Stromal cell of bone marrow (primary cell): Measurements from ENCODE around the gene LRRC58.
"Not testable (repeated sequence)": the region's sequence is repeated elsewhere in the genome, so short reads cannot be mapped to it uniquely, and the experiment has no call there.

Experiments
- DNase-seq: peaks from one replicate; pipeline ENCODE4 v3.0.0-alpha.2; 2012; ENCODE audit warnings: low read depth

LRRC58 gene

DNA sequence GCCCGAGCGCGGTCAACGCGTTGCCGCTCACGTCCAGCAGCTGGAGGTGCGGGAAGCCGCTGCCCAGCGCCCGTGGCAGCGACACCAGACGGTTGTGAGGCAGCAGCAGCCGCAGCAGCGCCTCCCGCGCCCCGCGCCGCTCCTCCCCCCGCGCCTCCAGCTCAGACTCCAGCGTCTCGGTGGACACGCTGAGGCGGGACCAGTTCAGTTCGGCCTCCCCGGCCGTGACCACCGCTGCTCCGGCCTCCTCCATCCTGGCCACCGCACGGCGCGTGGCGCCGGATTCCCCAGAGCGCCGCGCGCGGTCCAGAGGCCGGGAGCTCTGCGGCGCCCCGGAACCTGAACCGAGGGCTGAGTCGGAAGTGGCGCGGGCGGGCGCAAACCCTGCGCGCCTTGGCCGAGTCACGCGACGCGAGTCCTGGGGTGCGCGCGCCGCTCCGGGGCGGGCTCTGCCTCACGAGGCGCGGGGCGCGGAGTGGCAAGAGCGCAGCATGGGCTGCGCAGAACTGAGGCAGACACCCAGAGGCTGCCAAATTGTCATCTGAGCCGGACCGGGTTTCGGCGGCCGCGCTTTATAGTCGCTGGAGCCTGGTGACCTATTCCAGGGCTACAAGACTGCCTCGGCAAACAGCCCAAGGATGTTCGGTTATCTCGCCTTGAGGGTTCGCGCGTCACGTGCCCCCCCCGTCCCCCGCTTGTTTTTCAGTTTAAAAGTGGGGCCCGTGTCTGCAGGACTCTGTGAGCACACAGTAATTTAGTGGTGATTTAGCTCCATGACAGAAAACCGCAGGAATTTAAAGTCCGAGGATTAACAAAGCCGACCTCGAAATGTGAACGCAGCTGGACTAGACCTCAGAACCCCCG lies at the start of gene LRRC58:
LRRC58 (minus strand) TSS at position 364 of the 864 bp plus-strand sequence; CDS start at position 253, 111 bp downstream.
- DNase-seq, result peak; percentile 91

DNA sequence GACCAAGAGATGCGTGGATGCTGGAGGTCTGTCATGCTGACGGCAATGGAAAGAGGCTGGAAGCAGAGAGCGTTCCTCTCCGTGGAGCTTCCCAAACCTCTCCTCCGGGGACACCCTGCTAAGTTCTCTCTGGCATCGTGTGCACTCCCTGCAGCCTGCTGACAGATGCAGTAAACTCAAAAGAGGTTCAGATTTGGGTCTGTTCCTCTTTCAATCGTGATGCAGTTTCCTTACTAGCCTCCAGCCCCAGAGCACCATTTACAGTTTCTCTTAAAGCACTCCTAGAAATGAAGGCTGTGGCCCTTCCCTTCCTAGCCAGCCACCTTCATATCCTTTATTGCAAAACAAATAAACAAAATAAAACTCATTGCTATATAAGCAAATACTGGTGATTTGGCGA lies 47.3 kb upstream of the LRRC58 start:
- no peak for DNase-seq

DNA sequence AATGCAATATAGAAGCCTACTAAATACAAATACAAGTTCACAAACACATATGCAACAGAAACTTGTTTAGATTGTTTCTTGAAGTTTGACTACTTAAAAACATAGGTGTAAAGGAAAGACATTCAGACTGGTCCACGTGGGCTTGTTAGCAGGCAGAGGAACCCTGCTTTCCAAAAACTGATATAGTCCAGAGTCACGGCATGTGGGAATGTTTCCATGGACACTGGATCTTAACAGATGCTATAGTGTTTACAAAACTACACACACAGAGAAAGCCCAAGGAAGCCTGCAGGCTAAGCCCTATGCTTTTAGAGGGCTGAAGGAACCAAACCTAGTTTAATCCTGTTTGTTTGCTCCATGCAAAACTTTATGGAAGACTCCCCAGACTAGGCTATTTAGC lies 45.2 kb upstream of the LRRC58 start:
- no peak for DNase-seq

DNA sequence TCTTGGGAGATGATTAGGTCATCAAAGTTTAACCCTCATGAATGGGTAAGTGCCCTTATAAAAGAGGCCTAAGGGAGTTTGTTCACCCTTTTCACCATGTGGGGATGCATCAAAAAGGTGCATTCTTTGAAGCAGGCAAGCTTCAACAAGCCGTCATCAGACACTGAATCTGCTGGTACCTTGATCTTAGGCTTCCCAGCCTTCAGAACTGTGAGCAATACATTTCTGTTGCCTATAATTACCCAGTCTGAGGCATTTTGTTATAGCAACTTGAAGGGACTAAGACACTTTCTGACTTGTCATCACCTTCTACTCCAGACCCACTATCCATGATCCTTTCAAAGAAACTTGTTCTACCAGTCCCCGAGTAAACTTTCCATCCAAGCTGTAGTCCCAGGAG lies 44.6 kb upstream of the LRRC58 start:
- DNase-seq, result no peak

DNA sequence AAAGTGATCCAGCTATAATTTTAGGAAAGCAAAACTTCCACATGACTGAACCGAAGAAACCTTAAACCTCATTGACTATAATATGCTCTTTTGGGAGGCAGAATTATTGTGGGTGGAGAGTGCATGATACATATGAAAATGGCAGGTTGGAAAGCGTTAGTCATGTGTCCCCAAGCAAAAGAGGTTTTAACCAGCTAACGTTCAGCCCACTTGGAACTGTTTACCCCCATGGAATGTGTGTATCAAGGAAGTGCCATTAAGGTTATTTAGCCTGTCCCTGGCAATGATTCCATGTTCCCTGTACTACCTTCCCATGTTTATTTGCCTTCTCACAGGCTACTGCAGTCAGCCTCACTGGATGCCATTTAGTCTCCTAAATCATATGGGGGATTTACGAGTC lies 44.1 kb upstream of the LRRC58 start:
- DNase-seq, result no peak

DNA sequence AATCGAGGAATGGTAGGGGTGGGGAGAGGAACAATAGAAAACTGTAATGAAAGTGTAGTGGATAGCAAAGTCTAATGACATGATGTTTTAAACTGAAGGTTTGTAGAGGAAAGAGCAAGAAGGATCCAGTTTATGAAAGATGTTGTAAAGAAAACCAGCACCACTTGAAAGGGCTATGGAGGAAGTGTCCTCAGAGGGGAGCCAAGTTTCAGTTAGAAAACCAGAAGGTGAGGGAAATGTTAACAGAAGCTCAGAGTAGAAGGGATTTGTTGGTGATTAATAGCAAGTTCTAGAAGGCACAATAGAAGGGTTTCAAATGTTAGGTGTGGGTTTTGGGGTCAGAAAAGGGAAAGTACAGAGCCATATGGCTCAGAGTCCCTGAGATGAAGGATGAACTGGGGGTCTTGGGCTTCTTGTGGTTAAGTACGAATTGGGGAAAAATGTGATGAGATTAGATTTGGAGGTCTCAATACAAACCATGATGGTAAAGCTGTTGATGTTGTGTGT lies 33.8 kb upstream of the LRRC58 start:
- DNase-seq, result no peak

DNA sequence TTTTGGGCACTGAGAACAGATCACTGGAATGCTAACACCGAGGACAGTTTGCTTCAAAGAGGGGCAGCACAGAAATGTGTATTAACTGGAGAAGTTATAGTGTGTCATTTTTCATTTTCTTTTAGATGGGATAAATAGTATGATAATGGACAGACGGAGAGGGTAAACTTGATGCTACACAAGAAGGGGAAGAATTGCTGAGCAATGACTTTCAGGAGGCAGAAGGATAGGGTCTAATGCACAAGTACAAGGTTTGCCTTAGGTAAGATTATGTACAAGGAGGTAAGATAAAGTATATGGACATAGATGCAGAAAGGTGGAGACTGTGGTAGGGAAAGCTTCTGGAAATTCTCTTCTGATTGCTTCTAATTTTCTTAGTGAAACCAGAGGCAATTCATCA lies 32.3 kb upstream of the LRRC58 start:
- no peak for DNase-seq

DNA sequence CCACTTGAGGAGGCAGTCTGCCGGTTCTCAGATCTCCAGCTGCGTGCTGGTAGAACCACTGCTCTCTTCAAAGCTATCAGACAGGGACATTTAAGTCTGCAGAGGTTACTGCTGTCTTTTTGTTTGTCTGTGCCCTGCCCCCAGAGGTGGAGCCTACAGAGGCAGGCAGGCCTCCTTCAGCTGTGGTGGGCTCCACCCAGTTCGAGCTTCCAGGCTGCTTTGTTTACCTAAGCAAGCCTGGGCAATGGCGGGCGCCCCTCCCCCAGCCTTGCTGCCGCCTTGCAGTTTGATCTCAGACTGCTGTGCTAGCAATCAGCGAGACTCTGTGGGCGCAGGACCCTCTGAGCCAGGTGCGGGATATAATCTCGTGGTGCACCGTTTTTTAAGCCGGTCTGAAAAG lies 28.8 kb upstream of the LRRC58 start:
- DNase-seq, result not testable (repeated sequence)

DNA sequence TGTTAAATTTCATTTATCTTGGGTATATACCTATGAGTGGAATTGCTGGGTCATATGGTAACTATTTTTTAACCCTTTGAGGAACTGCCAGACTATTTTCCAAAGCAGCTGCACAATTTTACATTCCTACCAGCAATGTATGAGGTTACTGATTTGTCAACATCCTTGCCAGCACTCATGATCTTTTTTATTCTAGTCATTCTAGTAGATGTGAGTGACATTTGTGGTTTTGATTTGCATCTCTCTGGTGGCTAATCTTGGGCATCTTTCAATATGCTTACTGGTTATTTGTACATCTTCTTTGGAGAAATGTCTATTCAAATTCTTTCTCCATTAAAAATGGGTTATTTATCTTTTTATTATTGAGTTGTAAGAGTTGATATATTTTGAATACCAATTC lies 21.3 kb upstream of the LRRC58 start:
- DNase-seq, result no peak

DNA sequence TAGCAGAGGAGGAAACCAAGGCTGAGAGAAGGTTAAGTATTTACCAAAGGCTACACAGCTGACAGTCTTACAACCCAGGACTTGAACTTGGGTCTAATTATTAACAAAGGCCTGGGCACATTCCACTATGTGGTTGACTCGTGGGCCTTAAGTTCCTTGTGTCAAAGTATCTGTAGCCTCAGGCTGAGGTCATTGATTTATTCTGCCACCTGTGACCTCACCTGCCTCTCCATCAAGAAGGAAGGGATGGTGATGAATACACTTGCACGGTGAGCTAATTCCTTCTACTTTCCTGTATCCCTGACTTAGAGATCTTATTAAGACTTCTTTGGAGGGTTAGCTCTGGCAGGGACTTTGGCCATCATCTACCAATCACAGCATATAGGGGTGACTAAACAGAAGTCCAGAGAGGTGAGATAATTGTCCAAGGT lies 19.9 kb upstream of the LRRC58 start:
- no peak for DNase-seq

DNA sequence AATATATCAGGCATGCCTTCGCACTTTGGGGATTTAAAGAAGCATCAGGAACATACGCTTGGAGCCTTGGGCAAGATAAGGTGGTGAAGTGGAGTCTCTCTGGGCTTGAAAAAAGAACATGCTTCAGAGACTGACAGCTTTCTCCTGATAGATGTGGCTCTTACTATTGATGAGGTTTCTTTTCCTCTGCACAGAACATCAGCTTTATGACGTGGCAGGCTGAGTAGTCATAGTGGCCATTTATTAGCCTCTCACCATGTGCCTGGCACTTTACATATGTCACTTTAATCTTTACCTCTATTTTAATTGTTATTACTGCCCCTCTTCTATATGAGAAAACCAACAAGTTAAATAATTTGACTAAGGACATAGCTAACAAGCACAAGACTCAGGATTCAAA lies 19.0 kb upstream of the LRRC58 start:
- no peak for DNase-seq

DNA sequence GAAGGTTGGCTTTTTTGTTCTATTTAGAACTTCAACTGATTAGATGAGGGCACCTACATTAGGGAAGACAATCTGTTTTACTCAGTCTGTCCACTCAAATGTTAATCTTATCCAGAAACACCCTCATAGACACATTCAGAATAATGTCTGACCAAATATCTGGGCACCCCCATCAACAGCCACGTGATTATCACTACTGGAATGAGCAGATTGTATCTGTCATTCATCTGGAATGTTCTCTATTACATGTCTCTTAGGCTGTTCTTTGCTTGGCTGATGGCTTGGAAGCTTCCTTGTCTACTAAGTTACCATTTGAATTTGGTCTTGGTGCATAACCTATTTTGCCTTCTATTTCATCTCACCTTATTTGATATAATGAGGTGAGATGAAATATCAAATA lies 15.7 kb upstream of the LRRC58 start:
- DNase-seq, result peak; percentile 10

DNA sequence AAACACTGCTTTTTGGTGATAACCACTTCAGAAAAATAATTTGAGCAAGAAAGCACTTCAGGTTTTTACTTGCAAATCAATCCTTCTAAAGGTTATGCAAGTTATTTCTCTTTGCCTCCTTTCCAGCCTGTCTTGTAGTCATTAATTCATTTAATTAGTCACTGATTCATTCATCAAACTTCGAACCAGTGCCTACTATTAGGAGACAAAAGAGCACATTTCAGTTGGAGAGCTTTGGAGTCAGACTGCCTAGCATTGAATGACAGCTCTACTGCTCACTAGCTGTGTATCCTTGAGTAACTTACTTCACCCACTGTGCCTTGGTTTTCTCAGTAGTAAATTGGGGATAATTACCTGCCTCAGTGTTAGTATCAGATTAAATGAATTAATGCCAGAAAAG lies 14.9 kb upstream of the LRRC58 start:
- no peak for DNase-seq

DNA sequence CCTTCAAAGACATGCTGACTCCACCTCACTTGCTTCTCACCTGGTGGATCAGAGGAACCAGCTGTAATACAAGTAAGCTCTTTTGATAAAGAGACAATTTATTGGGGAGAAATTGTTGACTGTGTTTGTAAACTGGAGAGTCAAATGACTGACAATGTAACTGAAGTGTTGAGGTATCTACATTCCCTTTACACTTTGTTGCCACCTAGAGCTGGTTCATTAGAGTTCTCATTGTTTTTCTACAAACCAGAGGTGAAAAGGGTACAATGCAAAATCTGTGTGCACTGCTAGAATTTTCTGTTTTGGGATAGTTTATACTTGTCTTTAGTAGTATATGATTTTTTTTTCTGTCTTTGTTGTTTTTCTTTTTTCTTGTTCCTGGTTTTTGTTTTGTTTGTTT lies 8.7 kb upstream of the LRRC58 start:
- DNase-seq, result no peak

DNA sequence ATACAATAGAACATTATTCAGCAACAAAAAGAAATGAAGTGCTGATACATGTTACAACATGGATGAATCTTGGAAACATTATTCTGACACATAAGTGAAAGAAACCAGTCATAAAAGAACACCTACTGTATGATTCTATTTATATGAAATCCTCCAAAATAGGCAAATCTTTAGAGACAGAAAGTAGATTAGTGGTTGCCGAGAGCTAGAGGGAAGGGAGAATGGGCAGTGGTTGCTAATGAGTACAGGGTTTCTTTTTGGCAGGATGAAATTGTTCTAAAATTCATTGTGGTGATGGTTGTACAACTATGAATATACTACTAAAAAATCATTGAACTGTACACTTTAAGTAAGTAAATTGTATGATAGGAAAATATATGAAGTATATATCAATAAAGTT lies 6.3 kb upstream of the LRRC58 start:
- DNase-seq, result no peak

DNA sequence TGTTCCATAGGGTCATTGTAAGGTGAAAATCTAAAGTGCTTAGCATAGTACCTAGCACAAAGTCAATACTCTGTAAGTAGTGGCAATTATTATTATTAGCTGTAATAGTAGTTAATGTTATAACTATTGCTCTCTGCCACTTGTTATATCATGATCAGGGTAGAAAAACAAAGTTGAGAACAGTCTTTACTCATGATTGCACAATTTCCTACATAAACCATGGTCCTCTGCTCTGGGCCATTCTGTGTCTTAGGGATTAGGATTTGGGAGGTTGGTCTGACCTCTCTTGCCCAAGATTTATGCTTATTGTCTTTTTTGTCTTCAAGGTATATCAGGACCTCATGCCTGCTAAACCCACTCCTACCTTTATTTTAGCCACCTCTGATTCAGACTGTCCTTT lies 4.3 kb upstream of the LRRC58 start:
- no peak for DNase-seq

DNA sequence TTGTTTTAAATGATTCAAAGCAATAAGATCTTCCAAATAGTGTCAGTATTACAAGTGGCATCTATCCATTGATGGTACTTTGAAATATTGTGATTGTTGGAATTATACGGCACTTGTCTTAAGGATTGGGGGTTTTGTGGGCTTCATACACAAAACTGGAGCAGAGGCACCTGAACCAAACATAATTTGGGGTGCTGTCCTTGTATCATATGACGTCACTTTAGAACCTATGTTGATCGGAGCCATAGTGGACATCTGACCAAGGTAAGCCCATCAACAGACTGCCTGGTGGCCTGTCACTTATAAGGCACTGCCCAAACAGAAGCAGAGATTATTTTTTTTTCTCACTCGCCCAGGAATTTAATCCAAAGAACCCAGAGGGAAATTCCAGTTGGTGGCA lies 2.9 kb upstream of the LRRC58 start:
- no peak for DNase-seq

DNA sequence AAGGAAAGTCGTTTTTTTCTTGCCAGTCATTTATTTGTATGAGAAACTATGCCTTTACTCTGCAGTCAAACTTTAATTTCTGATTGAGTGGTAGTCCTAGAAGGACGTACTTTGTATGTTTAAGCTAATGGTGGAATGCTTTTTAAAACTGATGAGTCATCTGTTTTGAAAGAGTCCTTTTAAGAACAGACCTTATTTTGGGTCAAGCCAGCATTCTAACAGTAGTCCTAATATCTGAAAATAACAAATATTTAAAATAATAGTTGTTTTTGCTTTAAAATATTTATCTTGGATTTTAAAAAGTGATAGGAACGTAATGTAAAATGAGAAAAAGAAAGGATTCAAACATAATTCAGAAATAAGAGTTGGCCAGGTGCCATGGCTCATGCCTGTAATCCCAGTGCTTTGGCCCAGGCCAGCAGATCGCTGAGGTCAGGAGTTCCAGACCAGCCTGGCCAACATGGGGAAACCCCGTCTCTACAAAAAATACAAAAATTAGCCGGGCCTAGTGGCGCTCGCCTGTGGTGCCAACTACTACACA lies 1.3 kb upstream of the LRRC58 start:
- peak; percentile 47 for DNase-seq

DNA sequence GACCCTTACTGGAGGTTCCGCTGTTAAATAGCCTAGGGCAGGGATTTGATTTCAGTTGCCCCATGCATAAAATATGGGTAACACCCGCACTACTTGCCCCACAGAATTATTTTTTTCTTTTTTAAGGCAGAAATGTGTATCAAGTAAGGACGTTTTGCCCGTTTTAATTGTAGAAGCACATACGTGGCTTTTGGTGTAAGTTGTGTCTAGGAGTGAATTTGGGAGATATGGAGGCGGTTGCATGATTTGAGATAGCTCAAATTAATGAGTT lies 636 bp upstream of the LRRC58 start:
- no peak for DNase-seq

DNA sequence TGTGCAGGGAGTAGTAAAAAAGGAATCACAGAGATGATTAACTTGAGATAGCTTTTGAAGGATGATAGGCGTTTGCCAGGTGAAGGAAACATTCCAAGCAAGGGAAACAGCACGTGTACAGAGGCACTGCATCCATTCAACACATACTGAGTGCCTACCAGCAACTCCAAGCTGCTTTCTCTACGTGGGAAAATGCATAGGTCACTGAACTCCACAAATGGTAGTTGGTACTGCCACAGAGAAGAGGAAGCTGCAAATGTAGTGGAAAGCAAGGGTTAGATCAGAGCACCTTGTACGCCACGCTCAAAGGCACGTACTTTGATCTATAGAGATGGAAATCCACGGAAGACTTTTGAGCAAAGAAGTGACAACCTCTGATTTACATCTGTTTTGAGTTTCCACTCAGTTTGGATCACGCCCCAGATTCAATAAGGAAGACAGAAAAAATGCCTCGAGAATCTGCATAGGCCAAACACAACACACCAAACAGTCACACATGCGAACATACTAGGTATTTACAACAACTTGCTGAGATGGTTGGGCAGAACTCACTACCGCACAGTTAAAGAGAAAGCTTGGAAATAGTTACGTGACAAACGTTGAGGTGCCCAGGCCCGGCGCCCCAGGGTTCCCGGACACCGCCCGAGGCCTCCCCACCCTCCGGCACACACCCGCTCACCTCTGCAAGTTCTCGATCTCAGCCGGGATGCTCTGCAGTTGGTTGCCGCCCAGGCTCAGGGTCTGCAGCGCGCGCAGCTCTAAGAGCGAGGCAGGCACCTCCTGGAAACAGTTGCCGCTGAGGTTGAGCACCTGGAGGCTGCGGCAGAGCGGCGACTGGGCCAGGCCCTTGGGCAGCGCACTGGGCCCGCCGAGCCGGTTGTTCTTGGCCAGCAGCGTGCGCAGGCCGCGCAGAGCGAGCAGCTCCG lies 826 bp downstream of the LRRC58 start:
- DNase-seq, result no peak

DNA sequence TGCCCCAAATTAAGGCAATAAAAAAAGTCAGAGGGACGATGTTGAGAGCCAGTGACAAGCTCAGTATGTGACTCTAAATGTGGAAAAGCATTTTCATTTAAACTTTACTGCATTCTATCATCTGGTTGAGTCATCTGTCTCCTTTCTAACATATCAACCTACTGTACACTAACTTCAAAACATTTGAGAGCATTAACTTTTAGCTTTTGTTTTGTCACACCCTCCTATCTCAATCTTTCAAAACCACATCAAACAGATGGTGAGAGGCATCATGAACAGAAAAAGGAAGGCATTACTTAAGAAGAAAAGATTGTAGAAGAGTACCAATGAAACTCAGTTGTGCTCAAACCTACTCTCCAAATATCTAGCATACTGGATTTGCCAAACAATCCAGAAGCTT lies 4.8 kb downstream of the LRRC58 start:
- DNase-seq, result no peak

DNA sequence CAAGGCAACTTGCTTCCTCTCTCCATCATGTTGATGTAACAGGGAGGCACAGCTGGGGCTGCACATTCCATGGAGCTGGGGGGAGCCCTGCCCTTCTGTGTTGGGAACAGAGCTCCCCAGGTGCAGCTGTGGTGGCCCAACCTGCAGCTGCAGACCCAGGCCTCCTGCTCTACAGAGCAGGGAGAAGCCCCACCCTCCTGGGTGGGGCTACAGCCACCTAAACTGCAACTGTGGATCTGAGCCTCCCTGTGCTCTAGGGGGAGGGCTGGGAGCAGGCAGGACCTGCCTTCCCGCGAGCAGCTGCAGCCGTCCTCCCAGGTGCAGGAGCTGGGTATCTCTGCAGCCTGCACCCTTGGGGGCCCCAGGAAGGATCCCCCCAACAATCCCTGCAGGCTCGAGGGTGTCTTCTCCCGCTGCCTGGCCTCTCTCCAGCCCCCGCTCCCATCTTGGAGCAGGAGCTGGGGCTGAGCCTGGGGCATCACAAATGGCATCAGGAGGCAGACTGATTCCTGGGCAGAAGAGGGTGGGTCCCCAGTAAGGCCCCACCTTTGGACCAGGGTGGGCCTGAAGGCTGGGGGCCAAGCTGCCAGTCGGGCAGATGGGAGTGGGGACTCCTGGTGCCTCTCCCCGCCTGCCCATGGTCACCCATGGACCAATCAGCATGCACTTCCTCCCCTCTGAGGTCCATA lies 7.4 kb downstream of the LRRC58 start:
- no peak for DNase-seq
